Activated CD8-positive, alpha-beta memory T cell treated with anti-CD3 and anti-CD28 coated beads for 36 hours (primary cell): ENCODE data around the gene ZBED3. TPM values are rescaled to one million over a fixed set of nuclear protein-coding genes. Genes with fewer than 3 reads are reported as not detected.
"Not testable (repeated sequence)": the region's sequence is repeated elsewhere in the genome, so short reads cannot be mapped to it uniquely, and the experiment has no call there.

ENCODE experiments used
- CTCF ChIA-PET: fragments of 350-600 bp; sonication (Branson Sonifier 250); formaldehyde crosslinking; loops from one replicate; lab custom pipeline; 2021; ENCODE audit warnings: antibody characterized with exemption; lab: Charles Lee
- POLR2A ChIA-PET: fragments of 350-600 bp; sonication (Branson Sonifier 250); formaldehyde crosslinking; loops from one replicate; lab custom pipeline; 2021; ENCODE audit warnings: antibody characterized with exemption; lab: Charles Lee
- total RNA-seq, 2 experiments: library from RNA; stranded (reverse); gene quantifications; one replicate each; pipeline ENCODE4 v1.2.3, GENCODE V29; 2021

Gene ZBED3
- total RNA-seq: 1 to 10 TPM; 2.2 to 2.6 TPM

GRCh38 chr5:77086689-77087483 lies at the start of gene ZBED3:
TSS of gene ZBED3 (minus strand) at chr5:77087285. CDS start at chr5:77077878, 9,407 bp downstream.
- CTCF ChIA-PET: interaction anchor here (0.5 to 2.7 kb wide), 3 partner anchors 10 to 815 kb away, joined by 3 to 17 read pairs (median 3); no protein-coding TSS in a partner anchor
- POLR2A ChIA-PET: interaction anchor here (0.8 to 1.2 kb wide), 5 partner anchors 10 to 406 kb away, joined by 3 read pairs; partner anchors contain the start of gene WDR41

- CTCF ChIA-PET: no interaction called here
- POLR2A ChIA-PET: no interaction called here
These were observed 46.1 kb upstream of the ZBED3 start for GRCh38 chr5:77133061-77133758.

GRCh38 chr5:77131361-77131760 lies 44.3 kb upstream of the ZBED3 start:
- ChIA-PET POLR2A (no interaction called here), CTCF (no interaction called here)

GRCh38 chr5:77129391-77129990 lies 42.4 kb upstream of the ZBED3 start:
- POLR2A ChIA-PET: no interaction called here
- CTCF ChIA-PET: interaction anchor here (0.9 kb wide), 1 partner anchor 364 kb away, joined by 3 read pairs; no protein-coding TSS in a partner anchor

GRCh38 chr5:77128411-77129061 lies 41.5 kb upstream of the ZBED3 start:
- ChIA-PET CTCF (no interaction called here), POLR2A (no interaction called here)

GRCh38 chr5:77123057-77123456 lies 36.0 kb upstream of the ZBED3 start:
- ChIA-PET POLR2A (no interaction called here), CTCF (no interaction called here)

GRCh38 chr5:77120706-77121105 lies 33.6 kb upstream of the ZBED3 start:
- ChIA-PET POLR2A (no interaction called here), CTCF (no interaction called here)

GRCh38 chr5:77120086-77120485 lies 33.0 kb upstream of the ZBED3 start:
- POLR2A ChIA-PET: no interaction called here
- CTCF ChIA-PET: no interaction called here

- CTCF ChIA-PET: no interaction called here
These were observed 30.1 kb upstream of the ZBED3 start for GRCh38 chr5:77117161-77117560.

GRCh38 chr5:77107035-77107434 lies 19.9 kb upstream of the ZBED3 start:
- CTCF ChIA-PET, POLR2A ChIA-PET: not testable (repeated sequence)

More at GRCh38 chr5:77117161-77117560, 30.1 kb upstream of the ZBED3 start:
- POLR2A ChIA-PET: no interaction called here

GRCh38 chr5:77104813-77105212 lies 17.7 kb upstream of the ZBED3 start:
- POLR2A ChIA-PET: no interaction called here
- CTCF ChIA-PET: no interaction called here

GRCh38 chr5:77103457-77103856 lies 16.4 kb upstream of the ZBED3 start:
- CTCF ChIA-PET: no interaction called here

GRCh38 chr5:77102549-77102948 lies 15.5 kb upstream of the ZBED3 start:
- ChIA-PET CTCF (no interaction called here), POLR2A (no interaction called here)

More at GRCh38 chr5:77103457-77103856, 16.4 kb upstream of the ZBED3 start:
- POLR2A ChIA-PET: no interaction called here

- POLR2A ChIA-PET: no interaction called here
- CTCF ChIA-PET: interaction anchor here (0.6 kb wide), 1 partner anchor 139 kb away, joined by 3 read pairs; no protein-coding TSS in a partner anchor
These were observed 14.2 kb upstream of the ZBED3 start for GRCh38 chr5:77101298-77101697.

- POLR2A ChIA-PET: no interaction called here
These were observed 8.1 kb upstream of the ZBED3 start for GRCh38 chr5:77095189-77095588.

GRCh38 chr5:77087484-77088261 lies 588 bp upstream of the ZBED3 start:
- POLR2A ChIA-PET: interaction anchor here (0.8 to 1.2 kb wide), 3 partner anchors 11 to 404 kb away, joined by 3 read pairs; partner anchors contain the start of gene WDR41

More at GRCh38 chr5:77095189-77095588, 8.1 kb upstream of the ZBED3 start:
- CTCF ChIA-PET: no interaction called here

GRCh38 chr5:77086368-77086688 lies 757 bp downstream of the ZBED3 start:
- ChIA-PET POLR2A (interaction anchor here (0.8 to 1.0 kb wide), 2 partner anchors 55 to 406 kb away, joined by 3 read pairs; partner anchors contain the start of gene WDR41), CTCF (interaction anchor here (0.5 to 2.7 kb wide), 2 partner anchors 9 to 815 kb away, joined by 3 to 17 read pairs; no protein-coding TSS in a partner anchor)

More at GRCh38 chr5:77087484-77088261, 588 bp upstream of the ZBED3 start:
- CTCF ChIA-PET: interaction anchor here (1.6 to 2.7 kb wide), 2 partner anchors 10 to 43 kb away, joined by 3 to 17 read pairs; no protein-coding TSS in a partner anchor

- ChIA-PET POLR2A (no interaction called here), CTCF (no interaction called here)
These were observed 4.0 kb downstream of the ZBED3 start for GRCh38 chr5:77083088-77083487.
